Stimulated activated CD4-positive, alpha-beta T cell treated with anti-CD3 and anti-CD28 coated beads, Interleukin-15, amount 100 ng/mL, for 48 hours (primary cell): ENCODE measurements around the gene UNC5B.

Source experiments
- DNase-seq, 2 donors: peaks; one replicate each; pipeline ENCODE4 v3.0.0-alpha.2; 2020; ENCODE audit warnings: low read depth in 2 of 2

UNC5B gene

DNA sequence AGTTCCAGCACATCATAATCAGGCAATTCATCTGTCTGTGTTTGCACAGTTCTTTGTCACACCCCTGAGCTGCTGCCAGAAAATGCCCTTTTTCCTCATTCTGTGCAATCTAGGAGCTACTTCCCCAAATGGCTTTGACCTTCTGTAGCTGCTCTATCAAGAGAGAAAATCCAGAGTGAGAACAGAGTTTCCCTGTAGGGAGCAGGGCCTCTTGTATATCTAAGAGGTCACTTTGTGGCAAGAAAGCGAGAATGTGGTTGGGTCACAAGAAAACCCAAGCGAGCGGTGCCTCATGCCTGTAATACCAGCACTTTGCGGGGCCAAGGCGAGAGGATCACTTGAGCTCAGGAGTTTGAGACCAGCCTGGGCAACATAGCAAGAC lies 131.0 kb downstream of the UNC5B start:
- no peak for DNase-seq

DNA sequence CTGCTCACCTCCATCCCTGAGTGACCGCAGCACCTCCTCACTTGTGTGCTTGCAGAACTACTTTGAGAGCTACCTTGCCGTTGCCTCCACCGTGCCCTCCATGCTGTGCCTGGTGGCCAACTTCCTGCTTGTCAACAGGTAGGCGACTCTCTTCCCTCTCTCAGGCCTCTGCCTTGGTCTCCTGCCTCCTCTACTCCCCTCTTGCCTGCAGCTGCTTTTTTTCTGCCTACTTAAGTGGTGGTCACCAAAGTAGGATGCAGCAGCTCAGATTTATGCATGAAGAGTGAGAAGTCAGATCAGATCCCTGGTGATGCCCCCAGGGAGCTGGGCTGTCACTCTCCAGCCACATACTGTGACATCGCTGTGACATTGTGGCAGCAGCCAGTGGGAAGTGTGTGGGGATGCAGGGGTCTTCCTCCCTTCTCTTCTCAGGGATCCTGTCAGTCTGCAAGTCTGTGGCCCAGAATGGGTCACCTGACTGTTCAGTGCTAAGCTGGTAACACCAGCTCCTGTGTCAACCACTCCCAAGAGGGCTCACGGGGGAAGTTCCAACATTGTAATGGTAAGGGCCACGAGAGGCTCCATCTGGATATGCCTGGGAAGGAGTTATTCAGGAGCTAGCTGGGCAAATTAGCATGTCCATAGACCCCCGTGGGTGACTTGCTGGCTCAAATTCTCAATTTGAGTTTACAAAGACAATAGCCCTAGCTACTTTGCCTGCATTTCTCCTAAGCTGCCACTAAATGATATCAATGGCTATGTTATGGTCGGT lies 132.0 kb downstream of the UNC5B start:
- DNase-seq, result no peak

DNA sequence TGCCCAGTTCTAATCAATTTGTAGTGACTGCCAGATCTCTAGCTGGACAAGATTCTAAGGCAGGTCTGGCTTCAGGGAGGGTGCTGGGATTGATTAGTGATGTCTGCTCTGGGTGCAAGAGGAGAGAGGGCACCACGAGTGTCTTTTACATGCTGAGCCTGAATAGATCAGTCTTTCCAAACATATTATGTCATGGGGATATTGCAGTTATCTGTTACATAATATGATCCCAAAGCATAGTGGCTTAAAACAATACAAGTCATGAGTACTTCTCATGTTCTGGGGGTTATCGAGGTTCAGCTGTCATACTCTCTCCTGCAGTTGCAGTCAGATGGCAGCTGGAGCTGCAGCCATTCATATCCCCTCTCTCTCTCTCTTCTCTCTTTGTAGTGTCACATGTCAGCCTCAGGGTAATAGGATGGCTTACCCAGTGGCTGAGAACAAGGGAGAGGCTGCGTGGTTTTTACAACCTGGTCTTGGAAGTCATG lies 132.7 kb downstream of the UNC5B start:
- DNase-seq, result no peak

DNA sequence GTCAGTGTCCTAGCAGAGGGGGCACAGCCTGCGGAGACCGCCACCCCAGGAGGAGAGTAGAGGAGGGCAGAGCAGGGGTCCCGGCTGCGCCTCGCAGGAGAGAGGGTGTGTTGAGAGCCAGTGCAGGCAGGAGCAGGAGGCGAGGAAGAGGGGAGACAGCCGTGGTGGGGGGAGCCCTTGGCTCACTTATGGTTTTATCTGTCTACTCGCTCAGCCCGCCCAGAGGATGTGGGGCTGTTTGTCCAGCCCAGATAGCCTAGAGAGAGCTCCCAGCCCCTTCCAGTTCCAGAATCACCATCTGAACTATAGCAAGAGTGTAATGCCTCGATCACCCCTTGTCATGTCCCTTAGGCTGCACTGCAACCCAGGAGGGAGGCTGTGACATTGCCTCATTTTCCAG lies 133.3 kb downstream of the UNC5B start:
- no peak for DNase-seq

DNA sequence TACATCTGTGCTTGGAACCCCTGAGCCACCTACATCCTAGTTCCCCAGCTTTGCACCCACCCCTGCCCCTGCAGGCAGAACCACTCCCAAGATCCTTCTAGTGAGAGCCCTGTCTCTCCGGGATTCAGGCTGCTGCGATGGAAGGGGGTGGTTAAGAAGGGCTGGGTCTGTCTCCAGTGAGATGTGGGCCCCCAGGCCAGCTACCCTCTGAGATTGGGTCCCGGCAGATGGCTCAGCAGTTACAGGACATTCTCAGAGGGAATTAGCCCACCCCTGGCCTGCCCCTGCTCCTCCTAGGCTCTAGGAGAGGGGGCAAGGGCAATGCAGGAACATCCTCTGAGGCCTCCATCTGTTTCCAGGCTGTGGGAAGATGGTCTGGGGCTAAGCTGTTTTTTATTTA lies 134.4 kb downstream of the UNC5B start:
- no peak for DNase-seq

DNA sequence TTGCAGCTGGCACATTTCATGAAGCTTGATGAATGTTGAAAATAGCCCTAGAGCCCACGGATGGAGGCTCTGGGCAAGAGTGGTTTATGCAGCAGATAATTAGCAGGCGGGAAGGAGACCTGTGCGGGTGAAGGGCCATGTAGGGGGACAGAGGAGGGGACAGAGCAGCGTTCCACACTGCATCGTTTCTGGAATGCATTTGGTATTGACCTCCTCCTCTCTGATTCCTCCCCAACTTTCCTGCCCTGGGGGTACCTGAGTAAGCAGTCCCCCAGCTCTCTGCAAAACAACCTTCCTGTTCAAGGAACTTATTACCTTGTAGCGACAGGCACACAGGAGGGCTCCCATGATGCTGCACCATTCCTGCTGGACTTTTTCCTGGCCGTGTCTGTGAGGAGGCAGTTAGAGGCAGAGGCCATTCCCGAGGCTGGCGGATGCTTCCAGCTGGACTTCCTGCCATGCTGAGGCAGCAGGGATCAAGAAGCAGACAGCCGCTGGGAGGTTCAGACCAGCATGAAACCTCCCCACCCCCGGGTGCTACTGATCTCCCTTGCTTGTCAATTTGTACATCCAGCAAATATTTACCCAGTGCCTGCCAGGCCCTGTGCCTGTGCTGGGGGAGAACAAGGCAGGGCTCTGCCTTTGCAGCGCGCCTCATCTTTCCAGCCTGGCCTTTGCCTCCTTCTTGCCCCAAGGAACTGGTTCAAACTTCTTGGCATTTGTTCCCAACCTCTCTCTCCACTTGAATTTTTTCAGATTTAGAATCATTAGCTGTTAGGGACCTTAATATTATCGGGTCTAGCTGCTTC lies 135.4 kb downstream of the UNC5B start:
- DNase-seq, result no peak

DNA sequence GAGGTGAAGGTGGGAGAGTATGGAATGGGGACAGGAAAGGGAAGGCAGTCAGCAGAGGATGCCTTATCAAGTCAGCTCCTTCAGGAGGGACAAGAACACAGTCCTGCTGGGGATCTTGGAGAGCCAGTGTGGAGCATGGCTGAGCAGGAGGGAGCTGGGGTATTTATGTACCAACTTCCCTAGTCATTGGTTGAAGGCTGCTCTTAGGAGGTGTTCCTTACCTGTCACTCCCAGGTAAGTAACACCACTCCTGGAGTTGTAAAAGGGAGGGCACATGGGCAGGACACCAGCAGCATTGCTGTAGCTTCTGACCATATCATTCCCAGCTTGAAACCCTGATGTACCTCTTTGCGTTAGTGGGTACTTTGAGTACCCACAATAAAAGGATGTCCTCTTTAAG lies 136.5 kb downstream of the UNC5B start:
- no peak for DNase-seq

DNA sequence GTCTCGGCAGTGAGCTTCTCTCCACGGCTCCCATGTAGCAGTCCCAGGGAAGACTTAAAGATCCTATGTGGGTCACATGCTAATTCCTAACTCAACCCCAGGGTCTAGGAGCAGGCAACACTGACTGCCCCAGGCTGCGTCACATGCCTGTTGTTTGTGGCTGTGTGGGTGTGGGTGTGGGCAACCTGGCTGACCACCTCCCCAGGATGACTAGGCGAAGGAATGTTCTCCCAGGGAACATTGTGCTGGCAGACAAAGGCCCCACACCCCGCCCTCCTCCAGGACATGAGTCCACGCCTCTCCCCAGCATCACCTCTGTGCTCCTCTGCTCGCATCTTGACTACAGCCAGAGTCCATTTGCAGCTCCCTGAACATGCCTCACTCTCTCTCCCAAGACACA lies 137.0 kb downstream of the UNC5B start:
- no peak for DNase-seq

DNA sequence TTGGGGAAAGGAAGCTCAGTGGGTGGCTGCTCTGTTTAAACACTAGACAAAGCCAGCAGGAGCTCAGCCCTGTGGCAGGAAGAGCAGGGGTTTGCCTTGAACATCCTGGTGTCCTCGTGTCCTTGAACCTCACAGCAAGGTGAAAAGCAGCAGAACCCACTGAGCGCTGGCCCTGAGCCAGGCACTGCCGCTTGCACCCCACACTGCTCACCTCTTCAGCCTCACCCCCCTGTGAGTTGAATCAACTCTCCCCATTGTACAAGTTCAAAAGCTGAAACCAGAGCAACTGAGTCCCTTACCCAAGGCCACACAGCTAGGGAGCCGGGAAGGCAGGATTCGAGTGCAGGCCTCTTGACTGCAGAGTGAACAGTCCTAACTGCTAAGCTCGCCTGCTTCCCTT lies 138.7 kb downstream of the UNC5B start:
- no peak for DNase-seq

DNA sequence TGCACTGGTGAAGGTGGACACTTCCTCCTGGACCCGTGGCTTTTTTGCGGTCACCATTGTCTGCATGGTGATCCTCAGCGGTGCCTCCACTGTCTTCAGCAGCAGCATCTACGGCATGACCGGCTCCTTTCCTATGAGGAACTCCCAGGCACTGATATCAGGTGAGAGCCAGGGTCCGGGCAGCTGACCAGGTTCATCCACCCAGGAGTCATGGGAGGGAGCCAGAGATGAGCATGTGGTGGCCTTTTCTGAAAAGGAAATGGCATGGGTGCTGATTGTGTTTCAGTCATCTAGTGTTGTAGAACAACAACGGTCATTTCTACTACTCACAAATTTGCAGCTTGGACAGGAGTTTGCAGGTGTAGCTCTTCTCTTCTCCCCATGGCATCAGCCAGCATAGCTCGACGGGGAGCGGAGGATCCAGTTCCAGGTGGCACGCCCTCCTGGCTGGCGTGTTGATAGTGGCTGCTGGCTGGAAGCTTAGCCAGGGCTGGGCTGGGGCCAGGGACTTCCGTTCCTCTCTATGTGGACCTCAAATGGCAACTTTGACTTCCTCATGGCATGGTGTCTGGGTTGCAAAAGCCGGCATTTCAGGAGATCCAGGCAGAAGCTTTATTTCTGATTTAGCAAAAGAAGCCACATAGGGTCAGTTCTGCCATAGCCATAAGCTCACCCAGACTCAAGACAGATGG lies 139.4 kb downstream of the UNC5B start:
- no peak for DNase-seq
